Measurements from ENCODE around the gene M1AP.

M1AP gene

GRCh38 chr2:74576863-74577229 lies 71.3 kb downstream of the M1AP start:
- no peak for TF ChIP-seq POLR2AphosphoS5 (IDR thresholded peaks at IDR 0.05; ENCODE audit: low read depth, low read length)
- TF ChIP-seq REST (IDR thresholded peaks at IDR 0.05; ENCODE audit: insufficient read depth in 1 of 2, low read depth in 2 of 2, low read length in 2 of 2): no peak
- no peak for TF ChIP-seq FOXP2 (optimal IDR thresholded peaks at IDR 0.05; ENCODE audit: borderline replicate concordance, extremely low read depth, extremely low read length, insufficient read depth)
- no peak for TF ChIP-seq TAF1 (IDR thresholded peaks at IDR 0.05; ENCODE audit: borderline replicate concordance, insufficient read depth, low read length)
- TF ChIP-seq SIN3A (IDR thresholded peaks at IDR 0.05; ENCODE audit: borderline replicate concordance, insufficient read depth, low read length): no peak

- TF ChIP-seq TAF1 (IDR thresholded peaks at IDR 0.05; ENCODE audit: borderline replicate concordance, insufficient read depth, low read length) (no peak), POLR2AphosphoS5 (IDR thresholded peaks at IDR 0.05; ENCODE audit: low read depth, low read length) (no peak), SIN3A (IDR thresholded peaks at IDR 0.05; ENCODE audit: borderline replicate concordance, insufficient read depth, low read length) (no peak), FOXP2 (optimal IDR thresholded peaks at IDR 0.05; ENCODE audit: borderline replicate concordance, extremely low read depth, extremely low read length, insufficient read depth) (no peak), REST (IDR thresholded peaks at IDR 0.05; ENCODE audit: insufficient read depth in 1 of 2, low read depth in 2 of 2, low read length in 2 of 2) (no peak)
Observed at GRCh38 chr2:74576211-74576862, 71.8 kb downstream of the M1AP start.

GRCh38 chr2:74575320-74575719 lies 72.8 kb downstream of the M1AP start:
- TF ChIP-seq SIN3A (IDR thresholded peaks at IDR 0.05; ENCODE audit: borderline replicate concordance, insufficient read depth, low read length) (no peak), REST (IDR thresholded peaks at IDR 0.05; ENCODE audit: insufficient read depth in 1 of 2, low read depth in 2 of 2, low read length in 2 of 2) (no peak), POLR2AphosphoS5 (IDR thresholded peaks at IDR 0.05; ENCODE audit: low read depth, low read length) (no peak), TAF1 (IDR thresholded peaks at IDR 0.05; ENCODE audit: borderline replicate concordance, insufficient read depth, low read length) (no peak)

GRCh38 chr2:74573747-74574562 lies 74.2 kb downstream of the M1AP start:
- no peak for TF ChIP-seq FOXP2 (optimal IDR thresholded peaks at IDR 0.05; ENCODE audit: borderline replicate concordance, extremely low read depth, extremely low read length, insufficient read depth)
- peak; percentile 78 for TF ChIP-seq POLR2AphosphoS5 (IDR thresholded peaks at IDR 0.05; ENCODE audit: low read depth, low read length)

GRCh38 chr2:74572178-74572925 lies 75.8 kb downstream of the M1AP start:
- no peak for TF ChIP-seq REST (IDR thresholded peaks at IDR 0.05; ENCODE audit: insufficient read depth in 1 of 2, low read depth in 2 of 2, low read length in 2 of 2)
- TF ChIP-seq POLR2AphosphoS5 (IDR thresholded peaks at IDR 0.05; ENCODE audit: low read depth, low read length): no peak
- TF ChIP-seq SIN3A (IDR thresholded peaks at IDR 0.05; ENCODE audit: borderline replicate concordance, insufficient read depth, low read length): no peak
- TF ChIP-seq TAF1 (IDR thresholded peaks at IDR 0.05; ENCODE audit: borderline replicate concordance, insufficient read depth, low read length): no peak
- TF ChIP-seq FOXP2 (optimal IDR thresholded peaks at IDR 0.05; ENCODE audit: borderline replicate concordance, extremely low read depth, extremely low read length, insufficient read depth): no peak
